Stimulated activated naive B cell treated with anti-CD40 and anti-IgM and Interleukin-4, amounts not matched to agents 10 μg/mL and 1 μg/mL and 100 μg/mL, for 72 hours (primary cell): Measurements from ENCODE around the gene NCOA7.

ENCODE experiments used
- ATAC-seq, 2 donors: fragments of 150-1000 bp; cut with Tn5 transposase; replicated peaks; 2 replicates each; pipeline ENCODE4 v1.10.0; 2021; ENCODE audit warnings: moderate library complexity in 1 of 2
- DNase-seq: peaks from one replicate; pipeline ENCODE4 v3.0.0; 2021
- H3K27ac Mint-ChIP-seq: one replicate; pipeline ENCODE4 v1.8.0; 2022; ENCODE audit warnings: mild to moderate bottlenecking, mixed read lengths
- H3K27me3 Mint-ChIP-seq, 2 donors: one replicate each; pipeline ENCODE4 v1.8.0; 2022; ENCODE audit warnings: mixed read lengths in 2 of 2
- H3K36me3 Mint-ChIP-seq, 2 donors: one replicate each; pipeline ENCODE4 v1.8.0; 2022; ENCODE audit warnings: mixed read lengths in 2 of 2, mild to moderate bottlenecking in 1 of 2
- H3K4me1 Mint-ChIP-seq, 2 donors: one replicate each; pipeline ENCODE4 v1.8.0; 2022; ENCODE audit warnings: mixed read lengths in 2 of 2, mild to moderate bottlenecking in 1 of 2
- H3K4me3 Mint-ChIP-seq, 2 donors: one replicate each; pipeline ENCODE4 v1.8.0; 2022; ENCODE audit warnings: mild to moderate bottlenecking in 2 of 2, mixed read lengths in 2 of 2, moderate library complexity in 1 of 2
- H3K9me3 Mint-ChIP-seq, 2 donors: one replicate each; pipeline ENCODE4 v1.8.0; 2022; ENCODE audit warnings: mixed read lengths in 2 of 2, mild to moderate bottlenecking in 1 of 2

The NCOA7 gene

GRCh38 chr6:125790358-125791150 lies at the start of gene NCOA7:
TSS of gene NCOA7 (plus strand) at chr6:125790960. CDS start at chr6:125815355, 24,395 bp downstream.
- H3K27ac Mint-ChIP-seq = peak within 1 kb of the TSS; percentile 93

GRCh38 chr6:125741336-125741735 lies 49.4 kb upstream of the NCOA7 start:
- peaks cover 19 to 24% of the 10 kb centered on the region in 2 donors for H3K27me3 Mint-ChIP-seq
- no peak for ATAC-seq
- no peak overlapping the region for H3K4me3 Mint-ChIP-seq
- DNase-seq = no peak
- H3K4me1 Mint-ChIP-seq = peaks cover 1% of the 10 kb centered on the region in 2 donors
- H3K9me3 Mint-ChIP-seq = no peaks in the 10 kb centered on the region
- H3K36me3 Mint-ChIP-seq = no peaks in the 10 kb centered on the region
- H3K27ac Mint-ChIP-seq = no peak overlapping the region

More at GRCh38 chr6:125790358-125791150, at the start of gene NCOA7:
- peaks cover 29 to 47% of the 10 kb centered on the region in 2 donors for H3K4me1 Mint-ChIP-seq
- H3K36me3 Mint-ChIP-seq = peaks cover 2 to 3% of the 10 kb centered on the region in 2 donors
- DNase-seq (peak; percentile 69), ATAC-seq (peak; percentile 76 to 81)
- H3K4me3 Mint-ChIP-seq = peak within 1 kb of the TSS; percentile 90 to 91
- H3K9me3 Mint-ChIP-seq = no peaks in the 10 kb centered on the region
- H3K27me3 Mint-ChIP-seq = peaks cover 0 to 2% of the 10 kb centered on the region in 2 donors

- Mint-ChIP-seq H3K27ac (no peak overlapping the region), H3K36me3 (no peaks in the 10 kb centered on the region), H3K4me1 (peaks cover 6 to 8% of the 10 kb centered on the region in 2 donors), H3K9me3 (no peaks in the 10 kb centered on the region), H3K4me3 (no peak overlapping the region), H3K27me3 (peaks cover 25 to 27% of the 10 kb centered on the region in 2 donors)
- ATAC-seq = no peak
- DNase-seq = no peak
Measured at GRCh38 chr6:125742024-125742423, 48.7 kb upstream of the NCOA7 start.

GRCh38 chr6:125742464-125743120 lies 48.2 kb upstream of the NCOA7 start:
- Mint-ChIP-seq H3K9me3 (no peaks in the 10 kb centered on the region), H3K36me3 (no peaks in the 10 kb centered on the region), H3K4me1 (peaks cover 6 to 10% of the 10 kb centered on the region in 2 donors), H3K4me3 (no peak overlapping the region), H3K27me3 (peaks cover 20 to 21% of the 10 kb centered on the region in 2 donors), H3K27ac (no peak overlapping the region)
- ATAC-seq (no peak), DNase-seq (no peak)

GRCh38 chr6:125743604-125744003 lies 47.2 kb upstream of the NCOA7 start:
- H3K36me3 Mint-ChIP-seq = no peaks in the 10 kb centered on the region
- no peak for DNase-seq
- H3K4me1 Mint-ChIP-seq = peaks cover 8 to 17% of the 10 kb centered on the region in 2 donors
- no peak for ATAC-seq
- H3K4me3 Mint-ChIP-seq = no peak overlapping the region
- H3K27ac Mint-ChIP-seq = no peak overlapping the region
- no peaks in the 10 kb centered on the region for H3K9me3 Mint-ChIP-seq
- peaks cover 16 to 17% of the 10 kb centered on the region in 2 donors for H3K27me3 Mint-ChIP-seq

- no peaks in the 10 kb centered on the region for H3K36me3 Mint-ChIP-seq
- no peak overlapping the region for H3K4me3 Mint-ChIP-seq
- H3K27ac Mint-ChIP-seq = no peak overlapping the region
- no peak for DNase-seq
- no peaks in the 10 kb centered on the region for H3K9me3 Mint-ChIP-seq
- H3K27me3 Mint-ChIP-seq = peaks cover 22 to 23% of the 10 kb centered on the region in 2 donors
- peaks cover 15 to 30% of the 10 kb centered on the region in 2 donors for H3K4me1 Mint-ChIP-seq
- ATAC-seq = no peak
Measured at GRCh38 chr6:125745281-125746018, 45.3 kb upstream of the NCOA7 start.

- DNase-seq (no peak), ATAC-seq (no peak)
- Mint-ChIP-seq H3K27ac (no peak overlapping the region), H3K36me3 (no peaks in the 10 kb centered on the region), H3K9me3 (no peaks in the 10 kb centered on the region), H3K4me3 (peak overlapping the region in 1 of 2 donors; percentile 46), H3K27me3 (peaks cover 26 to 27% of the 10 kb centered on the region in 2 donors), H3K4me1 (peaks cover 18 to 36% of the 10 kb centered on the region in 2 donors)
Measured at GRCh38 chr6:125746019-125746414, 44.7 kb upstream of the NCOA7 start.

- Mint-ChIP-seq H3K4me1 (peaks cover 18 to 43% of the 10 kb centered on the region in 2 donors), H3K27me3 (peaks cover 26 to 33% of the 10 kb centered on the region in 2 donors), H3K4me3 (peak overlapping the region; percentile 84 to 92), H3K36me3 (no peaks in the 10 kb centered on the region), H3K9me3 (no peaks in the 10 kb centered on the region), H3K27ac (peak overlapping the region; percentile 33)
- DNase-seq = peak; percentile 53
- peak; percentile 62 to 67 for ATAC-seq
Measured at GRCh38 chr6:125746731-125747588, 43.8 kb upstream of the NCOA7 start.

GRCh38 chr6:125747589-125748405 lies 43.0 kb upstream of the NCOA7 start:
- ATAC-seq = peak; percentile 8 to 30
- Mint-ChIP-seq H3K27ac (peak overlapping the region; percentile 51), H3K4me1 (peaks cover 18 to 43% of the 10 kb centered on the region in 2 donors), H3K9me3 (no peaks in the 10 kb centered on the region), H3K36me3 (no peaks in the 10 kb centered on the region), H3K4me3 (peak overlapping the region; percentile 87 to 92), H3K27me3 (peaks cover 26 to 31% of the 10 kb centered on the region in 2 donors)
- peak; percentile 9 for DNase-seq

GRCh38 chr6:125748406-125749172 lies 42.2 kb upstream of the NCOA7 start:
- Mint-ChIP-seq H3K9me3 (no peaks in the 10 kb centered on the region), H3K27ac (no peak overlapping the region), H3K36me3 (no peaks in the 10 kb centered on the region), H3K27me3 (peaks cover 26 to 31% of the 10 kb centered on the region in 2 donors), H3K4me3 (peak overlapping the region; percentile 87 to 92), H3K4me1 (peaks cover 18 to 43% of the 10 kb centered on the region in 2 donors)
- ATAC-seq (peak in 1 of 2 donors; percentile 1), DNase-seq (no peak)

GRCh38 chr6:125749173-125749864 lies 41.4 kb upstream of the NCOA7 start, which contains the start of gene HEY2:
TSS of gene HEY2 (plus strand) at chr6:125749632. CDS start at chr6:125749777, 145 bp downstream.
- peak; percentile 85 for DNase-seq

More at GRCh38 chr6:125749173-125749864, 41.4 kb upstream of the NCOA7 start, which contains the start of gene HEY2:
- no peaks in the 10 kb centered on the region for H3K36me3 Mint-ChIP-seq
- ATAC-seq = peak; percentile 84 to 90
- H3K4me1 Mint-ChIP-seq = peaks cover 18 to 43% of the 10 kb centered on the region in 2 donors
- H3K4me3 Mint-ChIP-seq = peak within 1 kb of the TSS; percentile 87 to 92
- no peaks in the 10 kb centered on the region for H3K9me3 Mint-ChIP-seq
- peaks cover 26 to 31% of the 10 kb centered on the region in 2 donors for H3K27me3 Mint-ChIP-seq
- H3K27ac Mint-ChIP-seq = peak within 1 kb of the TSS; percentile 56
